ENCODE data around the gene LST1.

LST1 gene

GRCh38 chr6:31630177-31630934 is 44.3 kb downstream of the LST1 start:
- no peaks in the 10 kb centered on the region for H3K9me3 ChIP-seq (ENCODE audit: insufficient read depth, low read depth, low read length)
- H3K27me3 ChIP-seq (ENCODE audit: insufficient read depth, low read length, poor library complexity, severe bottlenecking): no peaks in the 10 kb centered on the region
- peaks cover 91% of the 10 kb centered on the region for H3K79me2 ChIP-seq (ENCODE audit: insufficient read depth, low read length)
- H3K9ac ChIP-seq (ENCODE audit: low read depth, low read length, poor library complexity, severe bottlenecking): no peak overlapping the region
- H3K4me1 ChIP-seq (ENCODE audit: insufficient read depth, low read length, poor library complexity, severe bottlenecking): peaks cover 15% of the 10 kb centered on the region
- no peak overlapping the region for H3K4me2 ChIP-seq (ENCODE audit: low read depth, low read length, poor library complexity, severe bottlenecking)
- no peaks in the 10 kb centered on the region for H3F3A ChIP-seq (ENCODE audit: low read depth)
- no peak overlapping the region for H2AFZ ChIP-seq (ENCODE audit: low read length)
- H3K9me2 ChIP-seq (replicated peaks; ENCODE audit: low read depth, low read length): no peaks in the 10 kb centered on the region
- TF ChIP-seq EZH2phosphoT487 (IDR thresholded peaks at IDR 0.05; ENCODE audit: borderline replicate concordance) (no peak), CTCF (conservative IDR thresholded peaks at IDR 0.05; ENCODE audit: low read length) (no peak)
- peaks cover 99% of the 10 kb centered on the region for H3K36me3 ChIP-seq (ENCODE audit: insufficient read depth, low read length)
- peaks cover 95% of the 10 kb centered on the region for H4K20me1 ChIP-seq (ENCODE audit: insufficient read depth, low read length, poor library complexity, severe bottlenecking)
- no peak overlapping the region for H3K4me3 ChIP-seq (ENCODE audit: low read length, poor library complexity, severe bottlenecking)

- Histone ChIP-seq H3K9me3 (ENCODE audit: insufficient read depth, low read depth, low read length) (no peaks in the 10 kb centered on the region), H3K27me3 (ENCODE audit: insufficient read depth, low read length, poor library complexity, severe bottlenecking) (no peaks in the 10 kb centered on the region), H3F3A (ENCODE audit: low read depth) (no peaks in the 10 kb centered on the region), H3K4me2 (ENCODE audit: low read depth, low read length, poor library complexity, severe bottlenecking) (no peak overlapping the region), H3K4me1 (ENCODE audit: insufficient read depth, low read length, poor library complexity, severe bottlenecking) (peaks cover 11% of the 10 kb centered on the region), H3K79me2 (ENCODE audit: insufficient read depth, low read length) (peaks cover 83% of the 10 kb centered on the region), H3K9ac (ENCODE audit: low read depth, low read length, poor library complexity, severe bottlenecking) (no peak overlapping the region), H3K36me3 (ENCODE audit: insufficient read depth, low read length) (peaks cover 99% of the 10 kb centered on the region), H2AFZ (ENCODE audit: low read length) (no peak overlapping the region), H4K20me1 (ENCODE audit: insufficient read depth, low read length, poor library complexity, severe bottlenecking) (peaks cover 90% of the 10 kb centered on the region), H3K4me3 (ENCODE audit: low read length, poor library complexity, severe bottlenecking) (no peak overlapping the region), H3K9me2 (replicated peaks; ENCODE audit: low read depth, low read length) (no peaks in the 10 kb centered on the region)
- TF ChIP-seq EZH2phosphoT487 (IDR thresholded peaks at IDR 0.05; ENCODE audit: borderline replicate concordance) (no peak), CTCF (conservative IDR thresholded peaks at IDR 0.05; ENCODE audit: low read length) (no peak)
These were observed 45.1 kb downstream of the LST1 start for GRCh38 chr6:31631209-31631608.

DNA sequence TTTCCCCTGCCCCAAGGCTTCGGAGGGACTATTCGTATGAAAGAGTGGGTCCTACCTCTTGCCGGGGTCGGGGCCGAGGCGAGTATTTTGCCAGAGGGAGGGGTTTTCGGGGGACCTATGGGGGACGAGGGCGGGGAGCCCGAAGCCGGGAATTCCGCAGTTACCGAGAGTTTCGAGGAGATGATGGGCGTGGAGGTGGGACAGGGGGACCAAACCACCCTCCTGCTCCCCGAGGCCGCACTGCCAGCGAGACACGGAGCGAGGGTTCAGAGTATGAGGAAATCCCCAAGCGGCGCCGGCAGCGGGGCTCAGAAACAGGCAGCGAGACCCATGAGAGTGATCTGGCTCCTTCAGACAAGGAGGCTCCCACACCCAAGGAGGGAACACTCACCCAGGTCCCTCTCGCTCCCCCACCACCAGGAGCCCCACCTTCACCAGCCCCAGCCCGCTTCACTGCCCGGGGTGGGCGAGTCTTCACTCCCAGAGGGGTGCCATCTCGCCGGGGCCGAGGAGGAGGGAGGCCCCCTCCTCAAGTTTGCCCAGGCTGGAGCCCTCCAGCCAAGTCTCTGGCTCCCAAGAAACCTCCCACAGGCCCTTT is 45.7 kb downstream of the LST1 start:
- Histone ChIP-seq H3K36me3 (ENCODE audit: insufficient read depth, low read length) (peaks cover 99% of the 10 kb centered on the region), H3K4me3 (ENCODE audit: low read length, poor library complexity, severe bottlenecking) (no peak overlapping the region), H3K9me2 (replicated peaks; ENCODE audit: low read depth, low read length) (no peaks in the 10 kb centered on the region), H3K4me2 (ENCODE audit: low read depth, low read length, poor library complexity, severe bottlenecking) (no peak overlapping the region), H2AFZ (ENCODE audit: low read length) (no peak overlapping the region), H3K4me1 (ENCODE audit: insufficient read depth, low read length, poor library complexity, severe bottlenecking) (peaks cover 11% of the 10 kb centered on the region), H3K9me3 (ENCODE audit: insufficient read depth, low read depth, low read length) (no peaks in the 10 kb centered on the region), H3F3A (ENCODE audit: low read depth) (0 out of 2 replicates have a peak, but pooled peaks cover 2% of the 10 kb centered on the region), H3K9ac (ENCODE audit: low read depth, low read length, poor library complexity, severe bottlenecking) (no peak overlapping the region), H4K20me1 (ENCODE audit: insufficient read depth, low read length, poor library complexity, severe bottlenecking) (peaks cover 84% of the 10 kb centered on the region), H3K79me2 (ENCODE audit: insufficient read depth, low read length) (peaks cover 77% of the 10 kb centered on the region), H3K27me3 (ENCODE audit: insufficient read depth, low read length, poor library complexity, severe bottlenecking) (no peaks in the 10 kb centered on the region)
- TF ChIP-seq EZH2phosphoT487 (IDR thresholded peaks at IDR 0.05; ENCODE audit: borderline replicate concordance) (no peak), CTCF (conservative IDR thresholded peaks at IDR 0.05; ENCODE audit: low read length) (no peak)

Data from Loucy (cell line).